Nephron (organoid): ENCODE measurements around the gene KCNH2.
A peak's percentile ranks its signal among the peaks of the same experiment; 100 is the strongest.

Source experiments
- H3K27ac Mint-ChIP-seq, 3 experiments: 2 replicates each; pipeline ENCODE4 v1.8.0; 2020; ENCODE audit warnings: mixed read lengths in 3 of 3, mild to moderate bottlenecking in 2 of 3, moderate library complexity in 1 of 3
- H3K27me3 Mint-ChIP-seq: 2 replicates; pipeline ENCODE4 v1.8.0; 2021; ENCODE audit warnings: low read depth, mild to moderate bottlenecking, moderate library complexity, mixed read lengths
- H3K36me3 Mint-ChIP-seq: 2 replicates; pipeline ENCODE4 v1.8.0; 2020; ENCODE audit warnings: low read depth, mixed read lengths
- H3K4me1 Mint-ChIP-seq: 2 replicates; pipeline ENCODE4 v1.8.0; 2020; ENCODE audit warnings: mixed read lengths
- H3K4me3 Mint-ChIP-seq, 3 experiments: 2 replicates each; pipeline ENCODE4 v1.8.0; 2020; ENCODE audit warnings: mild to moderate bottlenecking in 3 of 3, mixed read lengths in 3 of 3, moderate library complexity in 2 of 3
- H3K9me3 Mint-ChIP-seq: 2 replicates; pipeline ENCODE4 v1.8.0; 2020; ENCODE audit warnings: mixed read lengths
- CTCF ChIP-seq, 3 experiments: fragments of 200-600 bp; sonication (generic); IDR thresholded peaks; one replicate each; pipeline ENCODE4 v1.5.0; 2021; ENCODE audit warnings: antibody characterized with exemption in 3 of 3; ENCODE audit not compliant: unreplicated experiment in 3 of 3

Gene KCNH2

DNA sequence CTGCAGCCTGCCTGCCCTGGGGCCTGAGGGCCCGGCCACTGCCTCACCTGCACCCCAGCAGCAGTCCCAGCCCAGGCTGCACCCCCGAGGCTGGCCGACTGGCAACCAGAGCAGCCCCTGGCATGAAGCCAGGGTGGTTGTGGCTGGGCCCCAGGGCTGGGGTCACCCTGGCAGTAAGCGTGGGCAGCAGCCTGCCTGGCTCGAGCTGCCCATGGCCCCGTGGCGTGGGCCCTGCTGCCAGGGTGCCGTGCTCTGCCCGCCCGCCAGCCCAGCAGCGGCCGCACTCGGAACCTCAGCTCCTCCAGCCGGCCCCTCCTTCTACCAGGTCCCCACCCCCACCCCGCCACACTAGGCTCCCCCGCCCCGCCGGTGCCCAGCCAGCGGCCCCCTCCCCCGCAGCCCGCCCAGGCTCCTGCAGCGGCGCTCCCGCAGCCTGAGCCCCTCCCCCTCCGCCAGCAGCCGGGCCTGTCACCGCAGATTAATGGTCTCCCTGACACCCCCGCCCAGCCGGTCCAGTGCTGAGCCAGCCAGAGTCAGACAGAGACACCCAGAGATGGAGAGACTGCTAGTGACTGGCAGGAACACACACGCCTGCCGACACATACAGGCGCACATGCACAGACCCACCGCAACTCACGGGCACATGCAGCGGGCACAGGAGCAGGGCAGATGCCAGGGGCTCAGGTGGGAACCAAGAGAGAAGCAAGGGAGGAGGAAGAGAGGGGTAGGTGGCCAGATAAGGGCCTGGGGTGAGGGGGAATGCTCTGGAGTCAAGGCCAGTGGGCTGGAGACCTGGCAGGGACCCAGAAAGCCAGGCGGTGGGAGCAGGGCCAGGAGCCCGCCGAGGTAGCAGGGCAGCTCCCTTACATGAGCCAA lies 22.4 kb downstream of the KCNH2 start:
- no peaks in the 10 kb centered on the region for H3K27me3 Mint-ChIP-seq
- H3K36me3 Mint-ChIP-seq: peaks cover 8% of the 10 kb centered on the region
- H3K9me3 Mint-ChIP-seq: no peaks in the 10 kb centered on the region
- TF ChIP-seq CTCF (IDR thresholded peaks at IDR 0.05; ENCODE audit: unreplicated experiment in 3 of 3): no peak
- peaks cover 50% of the 10 kb centered on the region for H3K4me1 Mint-ChIP-seq
- peak overlapping the region; percentile 67 to 77 (median 70) for H3K4me3 Mint-ChIP-seq
- peak overlapping the region; percentile 90 to 96 (median 91) for H3K27ac Mint-ChIP-seq

DNA sequence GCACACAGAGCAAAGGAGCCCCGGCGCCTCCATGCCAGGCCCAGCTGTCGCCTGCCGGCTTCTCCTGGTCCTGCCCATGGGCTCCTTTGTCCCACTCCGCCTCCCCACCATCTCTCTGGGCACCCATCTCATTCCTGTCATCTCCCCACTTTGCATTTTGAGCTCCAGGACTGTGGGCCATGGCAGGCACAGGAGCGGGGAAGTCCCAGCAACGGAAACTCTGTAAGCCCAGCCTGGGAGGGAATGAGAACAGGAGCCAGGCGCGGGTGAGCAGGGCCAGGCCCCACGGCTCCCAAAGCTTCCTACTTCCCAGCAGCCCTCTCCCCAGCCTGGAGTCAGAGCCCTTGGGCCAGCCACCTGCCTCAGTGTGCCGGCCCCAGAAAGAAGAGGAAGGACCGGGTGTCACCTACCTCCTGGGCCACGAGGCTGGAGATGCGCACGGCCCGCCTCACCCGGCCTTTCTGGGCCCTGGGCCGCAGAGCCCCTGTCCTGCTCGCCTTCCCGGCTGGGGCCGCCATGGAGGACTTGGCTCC lies 23.1 kb downstream of the KCNH2 start:
- no peaks in the 10 kb centered on the region for H3K9me3 Mint-ChIP-seq
- peaks cover 43% of the 10 kb centered on the region for H3K4me1 Mint-ChIP-seq
- H3K27me3 Mint-ChIP-seq: no peaks in the 10 kb centered on the region
- H3K27ac Mint-ChIP-seq: peak overlapping the region; percentile 71 to 92 (median 85)
- peaks cover 8% of the 10 kb centered on the region for H3K36me3 Mint-ChIP-seq
- TF ChIP-seq CTCF (IDR thresholded peaks at IDR 0.05; ENCODE audit: unreplicated experiment in 3 of 3): no peak
- peak overlapping the region; percentile 71 to 82 (median 82) for H3K4me3 Mint-ChIP-seq

DNA sequence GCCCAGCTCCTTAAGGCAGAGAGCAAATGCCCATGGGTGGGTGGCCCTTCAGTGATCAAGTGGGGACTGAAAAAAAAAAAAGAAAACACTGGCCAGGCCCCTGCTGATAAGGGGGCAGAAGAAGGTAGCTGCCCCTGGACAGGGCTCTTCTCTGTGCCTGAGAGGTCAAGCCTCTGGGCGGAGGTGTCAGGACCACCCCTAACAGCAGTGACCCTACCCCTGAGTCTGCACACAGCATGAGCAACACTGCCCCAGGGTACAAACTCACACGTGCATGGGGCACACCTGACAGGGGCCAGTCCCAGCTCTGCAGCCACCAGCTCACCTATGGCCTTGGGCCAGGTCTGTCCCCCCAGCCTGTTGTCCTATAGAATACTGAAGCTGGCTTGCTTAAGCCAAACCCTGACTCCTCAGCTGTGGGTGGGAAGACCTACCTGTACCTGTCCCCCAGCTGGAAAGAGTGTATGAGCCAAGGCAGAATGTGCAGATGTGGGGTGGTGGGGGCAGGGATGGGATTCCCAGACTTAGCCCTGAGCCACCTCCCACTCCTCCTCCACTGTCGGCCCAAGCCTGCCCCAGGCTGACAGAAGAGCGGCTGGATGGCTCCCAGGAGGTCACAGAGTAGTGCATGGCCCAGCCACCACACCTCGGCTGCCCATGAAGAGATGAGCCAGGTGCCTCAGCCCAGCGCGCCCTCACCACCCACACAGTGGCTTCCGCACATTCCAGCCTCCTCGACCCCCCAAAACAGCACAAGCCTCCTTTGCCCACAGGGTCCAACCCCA lies 23.7 kb downstream of the KCNH2 start:
- no peak for TF ChIP-seq CTCF (IDR thresholded peaks at IDR 0.05; ENCODE audit: unreplicated experiment in 3 of 3)
- peak overlapping the region; percentile 71 to 82 (median 82) for H3K4me3 Mint-ChIP-seq
- H3K9me3 Mint-ChIP-seq: no peaks in the 10 kb centered on the region
- H3K4me1 Mint-ChIP-seq: peaks cover 44% of the 10 kb centered on the region
- peak overlapping the region; percentile 71 to 92 (median 85) for H3K27ac Mint-ChIP-seq
- peaks cover 10% of the 10 kb centered on the region for H3K36me3 Mint-ChIP-seq
- H3K27me3 Mint-ChIP-seq: no peaks in the 10 kb centered on the region

- H3K36me3 Mint-ChIP-seq: peaks cover 11% of the 10 kb centered on the region
- H3K4me3 Mint-ChIP-seq: peak overlapping the region; percentile 71 to 82 (median 82)
- TF ChIP-seq CTCF (IDR thresholded peaks at IDR 0.05; ENCODE audit: unreplicated experiment in 3 of 3): no peak
- H3K27ac Mint-ChIP-seq: peak overlapping the region; percentile 70 to 92 (median 71)
- no peaks in the 10 kb centered on the region for H3K9me3 Mint-ChIP-seq
- peaks cover 52% of the 10 kb centered on the region for H3K4me1 Mint-ChIP-seq
- no peaks in the 10 kb centered on the region for H3K27me3 Mint-ChIP-seq
Observed at GRCh38 chr7:150953061-150953997, 24.8 kb downstream of the KCNH2 start.

- no peaks in the 10 kb centered on the region for H3K27me3 Mint-ChIP-seq
Observed at GRCh38 chr7:150952331-150953050, 25.6 kb downstream of the KCNH2 start.

More at GRCh38 chr7:150952331-150953050, 25.6 kb downstream of the KCNH2 start:
- no peak for TF ChIP-seq CTCF (IDR thresholded peaks at IDR 0.05; ENCODE audit: unreplicated experiment in 3 of 3)
- Mint-ChIP-seq H3K36me3 (peaks cover 11% of the 10 kb centered on the region), H3K9me3 (no peaks in the 10 kb centered on the region), H3K27ac (peak overlapping the region; percentile 46 to 92 (median 49)), H3K4me1 (peaks cover 50% of the 10 kb centered on the region), H3K4me3 (peak overlapping the region; percentile 43 to 56 (median 46))
